22Rv1 (cell line): ENCODE data around the gene OCA2.

Experiments
- ZFX ChIP-seq: fragments of 450-650 bp; IDR thresholded peaks from 2 replicates; pipeline ENCODE4 v1.6.1; 2017; ENCODE audit warnings: antibody characterized with exemption, borderline replicate concordance
- TF ChIP-seq, protein P1 (sequence below): fragments of 450-650 bp; IDR thresholded peaks from 2 replicates; pipeline ENCODE4 v1.5.1; 2017; ENCODE audit warnings: mild to moderate bottlenecking

DNA sequence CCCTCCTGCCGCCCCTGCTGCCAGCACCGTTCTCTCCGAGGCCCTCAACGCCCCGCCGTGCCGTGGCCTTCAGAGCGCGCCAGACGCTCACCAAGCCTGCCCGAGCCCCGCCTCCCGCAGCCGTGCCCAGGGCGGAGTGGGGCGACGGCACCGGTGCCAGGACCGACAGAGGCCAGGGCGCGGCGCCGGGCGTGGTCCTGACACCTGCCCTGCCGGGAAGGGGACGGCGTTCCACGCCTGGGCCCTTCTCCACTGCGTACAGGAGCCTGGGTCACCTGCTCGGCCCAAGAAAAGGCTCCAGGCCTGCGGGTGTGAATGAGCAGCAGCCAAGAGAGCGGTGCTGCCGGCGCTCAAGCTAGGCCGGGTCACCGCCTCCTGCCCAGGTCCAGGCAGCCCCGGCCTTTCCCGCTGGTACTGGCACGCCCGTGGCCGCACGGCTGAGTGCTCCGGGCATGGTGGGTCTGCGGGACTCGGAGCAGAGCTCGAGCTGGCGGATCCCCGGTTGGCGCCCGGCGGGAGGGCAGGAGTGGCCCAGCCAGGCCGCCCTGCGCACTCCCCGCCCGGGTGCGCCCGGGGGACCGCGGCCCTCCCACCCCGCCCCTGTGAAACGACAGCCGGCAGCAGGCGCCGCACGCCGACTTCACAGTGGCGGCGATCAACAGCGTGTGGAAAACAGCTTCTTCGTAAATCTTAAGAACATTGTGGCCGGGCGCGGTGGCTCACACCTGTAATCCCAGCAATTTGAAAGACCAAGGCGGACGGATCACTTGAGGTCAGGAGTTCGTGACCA is 4.2 kb downstream of the OCA2 start:
- TF ChIP-seq, protein P1, sequence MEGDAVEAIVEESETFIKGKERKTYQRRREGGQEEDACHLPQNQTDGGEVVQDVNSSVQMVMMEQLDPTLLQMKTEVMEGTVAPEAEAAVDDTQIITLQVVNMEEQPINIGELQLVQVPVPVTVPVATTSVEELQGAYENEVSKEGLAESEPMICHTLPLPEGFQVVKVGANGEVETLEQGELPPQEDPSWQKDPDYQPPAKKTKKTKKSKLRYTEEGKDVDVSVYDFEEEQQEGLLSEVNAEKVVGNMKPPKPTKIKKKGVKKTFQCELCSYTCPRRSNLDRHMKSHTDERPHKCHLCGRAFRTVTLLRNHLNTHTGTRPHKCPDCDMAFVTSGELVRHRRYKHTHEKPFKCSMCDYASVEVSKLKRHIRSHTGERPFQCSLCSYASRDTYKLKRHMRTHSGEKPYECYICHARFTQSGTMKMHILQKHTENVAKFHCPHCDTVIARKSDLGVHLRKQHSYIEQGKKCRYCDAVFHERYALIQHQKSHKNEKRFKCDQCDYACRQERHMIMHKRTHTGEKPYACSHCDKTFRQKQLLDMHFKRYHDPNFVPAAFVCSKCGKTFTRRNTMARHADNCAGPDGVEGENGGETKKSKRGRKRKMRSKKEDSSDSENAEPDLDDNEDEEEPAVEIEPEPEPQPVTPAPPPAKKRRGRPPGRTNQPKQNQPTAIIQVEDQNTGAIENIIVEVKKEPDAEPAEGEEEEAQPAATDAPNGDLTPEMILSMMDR, result no peak
- TF ChIP-seq ZFX, result no peak
